ENCODE data around the gene ARSK. TPM values are rescaled to one million over a fixed set of nuclear protein-coding genes. Genes with fewer than 3 reads are reported as not detected.
A peak's percentile ranks its signal among the peaks of the same experiment; 100 is the strongest.
"Not testable (repeated sequence)": the region's sequence is repeated elsewhere in the genome, so short reads cannot be mapped to it uniquely, and the experiment has no call there.

The ARSK gene
- total RNA-seq, 1 donor from 2014 or later: 2.7 TPM

DNA sequence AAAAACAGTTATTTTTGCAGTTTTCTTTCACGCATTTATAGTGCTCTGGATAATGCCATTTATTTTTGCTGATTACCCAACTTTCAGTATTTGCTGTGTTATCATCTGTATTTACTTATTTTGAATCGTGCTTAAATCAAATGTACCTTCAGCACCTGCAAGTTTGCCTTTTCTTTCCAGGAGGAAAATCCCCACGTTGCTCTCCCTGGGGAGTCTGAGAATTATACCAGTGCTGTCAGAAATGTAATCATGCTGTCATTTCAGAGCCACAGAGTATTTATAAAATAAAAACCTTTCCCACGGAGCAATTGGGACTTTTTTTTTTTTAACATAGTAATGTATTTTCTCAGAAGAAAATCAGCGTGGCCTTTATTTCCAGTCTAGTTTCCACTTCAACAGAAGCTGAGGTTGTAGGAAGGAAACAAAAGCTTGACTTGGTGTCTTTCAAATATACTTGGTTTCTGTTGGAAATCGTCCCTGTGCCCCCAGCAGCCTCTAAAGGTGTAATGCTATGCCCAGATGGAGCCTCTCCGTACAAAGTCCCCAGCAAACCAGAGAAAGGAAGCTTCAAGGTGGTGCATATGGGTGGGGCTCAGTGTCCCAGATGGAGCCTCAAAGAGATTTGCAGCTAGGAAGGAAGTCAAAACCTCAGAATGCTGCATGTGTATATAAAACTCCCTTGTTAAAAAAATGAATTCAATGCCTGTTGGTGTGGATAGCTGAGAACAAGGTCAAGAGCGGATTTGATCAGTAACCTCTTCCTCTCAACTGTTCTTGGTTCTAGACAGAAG is 67.1 kb downstream of the ARSK start:
- no peak for DNase-seq

GRCh38 chr5:95623706-95624105 is 68.8 kb downstream of the ARSK start:
- no peak for DNase-seq

DNA sequence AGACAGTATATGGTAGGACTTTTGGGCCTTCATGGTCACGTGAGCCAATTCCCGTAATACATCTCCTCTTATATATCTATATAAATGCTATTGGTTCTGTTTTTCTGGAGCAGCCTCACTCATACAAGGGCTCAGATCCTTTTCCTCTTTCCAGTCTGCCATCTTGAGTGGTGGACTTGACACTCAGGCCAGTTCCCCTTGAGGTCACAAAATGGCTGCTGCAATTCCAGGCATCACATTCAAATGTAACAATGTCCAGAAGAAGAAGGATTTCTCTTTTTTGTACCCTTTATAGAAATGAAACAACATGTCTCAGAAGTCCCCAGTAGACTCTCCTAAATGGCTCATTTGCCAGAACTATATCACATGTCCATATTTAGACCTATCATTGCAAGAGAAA is 69.5 kb downstream of the ARSK start:
- DNase-seq: no peak

DNA sequence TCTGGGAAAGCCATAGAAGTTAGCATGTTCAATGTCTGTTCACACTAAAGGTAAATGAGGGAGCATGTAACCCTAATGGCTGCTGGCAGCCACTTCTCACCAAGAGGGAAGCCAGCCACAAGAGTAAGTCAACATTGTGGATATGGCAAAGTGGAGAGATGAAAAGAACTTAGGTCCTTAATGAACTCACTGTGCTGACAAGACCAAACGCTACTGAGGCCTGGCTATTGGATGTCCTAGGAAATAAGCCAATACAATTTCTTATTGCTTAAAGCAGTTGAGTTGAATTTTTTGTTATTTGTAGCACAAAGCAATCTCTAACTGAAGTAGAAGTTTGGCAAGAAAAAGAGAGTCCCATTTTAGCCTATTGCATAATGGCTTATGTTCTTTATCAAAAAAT is 71.8 kb downstream of the ARSK start:
- no peak for DNase-seq

- DNase-seq: no peak
These were observed 73.3 kb downstream of the ARSK start for GRCh38 chr5:95627971-95628810.

- DNase-seq: no peak
These were observed 74.0 kb downstream of the ARSK start for GRCh38 chr5:95628933-95629332.

- no peak for DNase-seq
These were observed 75.6 kb downstream of the ARSK start for GRCh38 chr5:95630394-95630917.

- peak; percentile 68 for DNase-seq
These were observed 76.5 kb downstream of the ARSK start for GRCh38 chr5:95631255-95631958.

GRCh38 chr5:95631991-95632675 is 77.2 kb downstream of the ARSK start:
- peak; percentile 81 for DNase-seq

GRCh38 chr5:95632942-95633341 is 78.0 kb downstream of the ARSK start:
- not testable (repeated sequence) for DNase-seq

GRCh38 chr5:95633671-95634070 is 78.8 kb downstream of the ARSK start:
- no peak for DNase-seq

GRCh38 chr5:95634081-95634480 is 79.2 kb downstream of the ARSK start:
- DNase-seq: no peak

DNA sequence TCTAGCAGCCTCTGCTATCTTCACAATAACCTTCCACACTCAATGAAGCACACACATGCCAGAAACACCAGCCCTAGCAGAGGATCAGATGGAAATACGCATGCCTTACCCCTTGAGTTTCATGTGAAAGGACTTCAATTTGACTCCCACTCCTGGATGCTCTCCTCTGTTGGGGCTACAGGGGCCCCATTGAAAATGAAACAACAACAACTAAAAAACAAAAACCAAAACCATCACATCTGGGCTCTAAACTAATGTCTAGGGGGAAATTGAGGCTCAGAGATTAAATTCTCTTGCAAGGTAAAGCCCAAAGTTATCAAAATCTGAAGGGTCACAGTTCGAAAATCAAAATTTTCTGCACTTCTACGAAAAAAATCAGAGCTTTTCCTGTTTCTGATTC is 83.7 kb downstream of the ARSK start:
- no peak for DNase-seq

- no peak for DNase-seq
These were observed 86.9 kb downstream of the ARSK start for GRCh38 chr5:95641741-95642220.

GRCh38 chr5:95643152-95643551 is 88.3 kb downstream of the ARSK start:
- no peak for DNase-seq

DNA sequence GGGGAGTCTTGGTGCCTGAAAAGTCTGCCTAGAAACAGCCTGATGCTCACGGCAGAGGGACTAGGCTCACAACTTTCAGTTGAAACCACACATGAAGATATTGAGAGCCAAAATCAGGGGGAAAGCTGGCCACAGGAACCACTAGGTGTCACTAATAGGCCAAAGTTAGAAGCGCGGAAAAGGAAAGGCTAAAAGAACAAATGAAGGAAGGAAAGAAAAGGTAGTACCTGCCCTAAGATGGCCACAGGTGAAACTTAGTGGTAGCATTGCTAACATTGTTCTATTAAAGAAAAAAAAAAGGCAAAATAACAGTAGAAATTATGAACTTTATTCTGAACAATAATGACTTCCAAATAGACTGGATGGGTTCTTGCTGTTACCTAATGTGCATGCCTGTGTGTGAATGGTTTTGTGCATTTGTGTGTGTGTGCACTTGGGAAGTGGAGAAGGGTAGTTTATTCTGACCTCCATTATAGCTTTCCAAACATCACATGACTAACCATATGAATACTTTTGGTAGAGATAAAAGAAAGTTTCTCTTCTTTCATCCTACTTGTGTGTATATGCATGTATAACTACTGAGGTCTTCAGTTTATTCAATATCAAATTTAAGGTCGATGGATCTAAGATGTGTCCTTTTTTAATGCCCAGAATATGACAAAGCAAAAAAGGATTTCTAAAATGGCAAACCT is 89.6 kb downstream of the ARSK start:
- DNase-seq: peak; percentile 74

DNA sequence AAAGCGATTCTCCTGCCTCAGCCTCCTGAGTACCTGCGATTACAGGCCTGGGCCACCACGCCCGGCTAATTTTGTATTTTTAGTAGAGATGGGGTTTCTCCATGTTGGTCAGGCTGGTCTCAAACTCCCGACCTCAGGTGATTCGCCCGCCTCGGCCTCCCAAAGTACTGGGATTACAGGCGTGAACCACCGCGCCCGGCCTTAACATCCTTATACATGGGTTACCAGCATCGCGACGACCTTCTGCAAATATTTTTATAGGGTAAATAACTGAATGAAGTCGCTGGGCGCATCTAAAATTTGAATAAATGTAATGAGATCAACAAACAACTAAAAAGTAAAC is 91.3 kb downstream of the ARSK start:
- not testable (repeated sequence) for DNase-seq

DNA sequence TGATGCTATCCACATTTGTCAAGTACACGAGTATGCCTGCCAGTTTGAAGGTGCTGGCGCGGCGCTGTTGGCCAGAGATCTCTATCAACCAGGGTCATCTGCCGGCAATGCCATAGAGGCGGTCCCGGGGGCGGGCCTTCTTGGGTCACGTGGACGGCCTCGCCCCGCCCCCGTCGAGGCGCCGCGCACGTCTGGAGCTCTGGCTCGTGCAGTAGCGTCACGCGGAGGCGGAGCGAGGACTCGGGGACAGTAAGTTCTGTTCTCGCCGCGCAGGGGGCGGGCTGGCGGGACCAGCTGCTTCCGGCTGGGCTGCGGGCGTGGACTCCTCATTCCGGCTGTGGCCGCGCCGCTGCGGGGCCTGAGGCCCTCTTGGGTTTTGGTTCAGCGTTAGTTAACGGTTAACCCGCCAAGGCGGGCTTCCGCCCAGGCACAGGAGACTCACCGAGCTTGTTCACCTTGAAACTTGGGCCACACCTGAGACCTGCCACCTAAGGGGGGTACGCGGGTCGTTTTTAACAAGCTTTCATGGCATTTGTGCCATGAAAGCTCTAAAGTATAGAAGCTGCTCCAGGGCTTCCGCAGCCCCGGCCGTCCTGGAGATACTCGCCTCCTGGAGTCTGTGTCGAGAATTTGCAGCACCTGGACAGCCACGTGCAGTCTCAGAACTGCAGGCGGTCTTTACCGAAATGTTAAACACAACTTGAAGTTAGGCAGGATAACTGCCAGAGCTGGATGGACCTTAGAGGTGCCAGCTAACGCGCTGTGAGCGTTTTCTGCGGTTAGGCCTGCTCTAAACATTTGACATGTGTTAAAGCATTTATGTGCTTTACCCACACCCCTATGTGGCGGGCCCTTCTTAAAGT is 91.9 kb downstream of the ARSK start, which contains the start of gene RFESD:
Gene RFESD, plus strand, starts transcription at position 209 of the 863 bp plus-strand sequence. CDS start 5,495 bp downstream, outside the sequence.
- peak; percentile 97 for DNase-seq

GRCh38 chr5:95647886-95648860 is 93.3 kb downstream of the ARSK start:
- DNase-seq: no peak

All from dermis blood vessel endothelial cell (primary cell).